Raji (cell line): ENCODE measurements around the gene TNS4.

Experiments used
- POLR2A ChIP-seq: IDR thresholded peaks from 2 replicates; pipeline ENCODE4 v1.6.1; 2011; ENCODE audit warnings: low read depth, low read length, control low read depth; ENCODE audit not compliant: insufficient read depth

The TNS4 gene

GRCh38 chr17:40462343-40463121 lies 38.9 kb downstream of the TNS4 start:
- no peak for TF ChIP-seq POLR2A

- TF ChIP-seq POLR2A, result no peak
Measured at GRCh38 chr17:40461732-40462342, 39.6 kb downstream of the TNS4 start.

- no peak for TF ChIP-seq POLR2A
Measured at GRCh38 chr17:40460968-40461731, 40.3 kb downstream of the TNS4 start.

GRCh38 chr17:40460604-40460967 lies 40.8 kb downstream of the TNS4 start:
- no peak for TF ChIP-seq POLR2A

GRCh38 chr17:40459636-40460603 lies 41.5 kb downstream of the TNS4 start:
- TF ChIP-seq POLR2A, result no peak

- no peak for TF ChIP-seq POLR2A
Measured at GRCh38 chr17:40458851-40459482, 42.5 kb downstream of the TNS4 start.

GRCh38 chr17:40457964-40458791 lies 43.2 kb downstream of the TNS4 start:
- TF ChIP-seq POLR2A, result no peak

GRCh38 chr17:40457369-40457768 lies 44.1 kb downstream of the TNS4 start:
- TF ChIP-seq POLR2A, result no peak

- TF ChIP-seq POLR2A, result no peak
Measured at GRCh38 chr17:40456396-40456951, 44.9 kb downstream of the TNS4 start.

- TF ChIP-seq POLR2A, result no peak
Measured at GRCh38 chr17:40454613-40454995, 46.8 kb downstream of the TNS4 start.

GRCh38 chr17:40453881-40454612 lies 47.4 kb downstream of the TNS4 start:
- TF ChIP-seq POLR2A, result no peak

GRCh38 chr17:40452921-40453378 lies 48.5 kb downstream of the TNS4 start:
- no peak for TF ChIP-seq POLR2A
